Brain microvascular endothelial cell (primary cell): ENCODE measurements around the gene ABHD14A.

Experiments
- DNase-seq: peaks from one replicate; pipeline ENCODE4 v3.0.0-alpha.2; 2020
- H3K27ac ChIP-seq: fragments of 250-450 bp; sonication (Bioruptor Pico); 2 replicates; pipeline ENCODE4 v1.5.1; 2020; ENCODE audit warnings: mild to moderate bottlenecking, moderate library complexity
- H3K27me3 ChIP-seq: fragments of 250-450 bp; sonication (Bioruptor Pico); replicated peaks from 2 replicates; pipeline ENCODE4 v1.5.1; 2020; ENCODE audit warnings: mild to moderate bottlenecking
- H3K36me3 ChIP-seq: fragments of 250-450 bp; sonication (Bioruptor Pico); replicated peaks from 2 replicates; pipeline ENCODE4 v1.5.1; 2020; ENCODE audit warnings: mild to moderate bottlenecking
- H3K4me3 ChIP-seq: 2 replicates; pipeline ENCODE4 v1.5.1; 2011; ENCODE audit warnings: low read depth, mild to moderate bottlenecking, control low read depth, low read length, moderate library complexity
- in situ Hi-C: cut with HindIII; loops from 2 replicates; pipeline ENCODE4 v1.10.0; 2017; ENCODE audit warnings: low sequenced_read_pairs, low pct_ligation_motif_present
- TF ChIP-seq, protein P1 (sequence below): IDR thresholded peaks from 2 replicates; pipeline ENCODE4 v1.5.1; 2011; ENCODE audit warnings: low read depth, mild to moderate bottlenecking, moderate library complexity, low read length, control low read depth, inconsistent platforms; ENCODE audit errors: missing control alignments

The ABHD14A gene

DNA sequence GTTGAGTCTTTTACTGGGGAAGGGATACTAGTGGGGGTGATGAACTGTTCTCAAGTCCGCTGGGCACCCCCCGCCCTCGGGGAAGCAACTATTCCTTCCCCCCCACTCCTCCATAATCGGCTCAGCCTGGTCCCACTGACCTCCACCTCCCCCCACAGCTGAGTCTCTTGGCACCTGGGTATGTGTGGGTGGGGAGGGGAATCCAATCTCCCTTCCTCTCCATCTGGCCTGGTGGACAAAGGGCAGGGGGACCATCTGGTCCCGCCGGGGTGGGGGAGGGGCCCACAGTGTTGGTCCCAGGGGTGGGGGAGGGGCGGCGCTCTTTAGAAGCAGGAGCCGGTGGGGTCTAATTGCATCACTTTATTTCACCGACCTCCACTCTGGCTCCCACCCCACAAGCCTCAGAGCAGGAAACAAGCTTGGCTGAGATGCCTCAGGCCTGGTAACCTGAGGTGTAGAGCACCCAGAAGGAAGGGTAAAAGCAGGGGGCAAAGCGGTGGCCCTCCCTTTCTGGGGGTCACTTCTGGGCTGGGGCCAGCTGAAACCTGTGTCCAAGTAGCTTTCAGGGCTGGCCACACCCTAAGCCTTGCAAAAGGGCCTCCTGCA lies 6.6 kb upstream of the ABHD14A start:
- no peak for DNase-seq
- TF ChIP-seq, protein P1, sequence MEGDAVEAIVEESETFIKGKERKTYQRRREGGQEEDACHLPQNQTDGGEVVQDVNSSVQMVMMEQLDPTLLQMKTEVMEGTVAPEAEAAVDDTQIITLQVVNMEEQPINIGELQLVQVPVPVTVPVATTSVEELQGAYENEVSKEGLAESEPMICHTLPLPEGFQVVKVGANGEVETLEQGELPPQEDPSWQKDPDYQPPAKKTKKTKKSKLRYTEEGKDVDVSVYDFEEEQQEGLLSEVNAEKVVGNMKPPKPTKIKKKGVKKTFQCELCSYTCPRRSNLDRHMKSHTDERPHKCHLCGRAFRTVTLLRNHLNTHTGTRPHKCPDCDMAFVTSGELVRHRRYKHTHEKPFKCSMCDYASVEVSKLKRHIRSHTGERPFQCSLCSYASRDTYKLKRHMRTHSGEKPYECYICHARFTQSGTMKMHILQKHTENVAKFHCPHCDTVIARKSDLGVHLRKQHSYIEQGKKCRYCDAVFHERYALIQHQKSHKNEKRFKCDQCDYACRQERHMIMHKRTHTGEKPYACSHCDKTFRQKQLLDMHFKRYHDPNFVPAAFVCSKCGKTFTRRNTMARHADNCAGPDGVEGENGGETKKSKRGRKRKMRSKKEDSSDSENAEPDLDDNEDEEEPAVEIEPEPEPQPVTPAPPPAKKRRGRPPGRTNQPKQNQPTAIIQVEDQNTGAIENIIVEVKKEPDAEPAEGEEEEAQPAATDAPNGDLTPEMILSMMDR, result no peak
- no peak overlapping the region for H3K27ac ChIP-seq
- in situ Hi-C loops, result no loop called here
- no peaks in the 10 kb centered on the region for H3K36me3 ChIP-seq
- H3K27me3 ChIP-seq, result no peaks in the 10 kb centered on the region
- H3K4me3 ChIP-seq, result peak overlapping the region; percentile 61

DNA sequence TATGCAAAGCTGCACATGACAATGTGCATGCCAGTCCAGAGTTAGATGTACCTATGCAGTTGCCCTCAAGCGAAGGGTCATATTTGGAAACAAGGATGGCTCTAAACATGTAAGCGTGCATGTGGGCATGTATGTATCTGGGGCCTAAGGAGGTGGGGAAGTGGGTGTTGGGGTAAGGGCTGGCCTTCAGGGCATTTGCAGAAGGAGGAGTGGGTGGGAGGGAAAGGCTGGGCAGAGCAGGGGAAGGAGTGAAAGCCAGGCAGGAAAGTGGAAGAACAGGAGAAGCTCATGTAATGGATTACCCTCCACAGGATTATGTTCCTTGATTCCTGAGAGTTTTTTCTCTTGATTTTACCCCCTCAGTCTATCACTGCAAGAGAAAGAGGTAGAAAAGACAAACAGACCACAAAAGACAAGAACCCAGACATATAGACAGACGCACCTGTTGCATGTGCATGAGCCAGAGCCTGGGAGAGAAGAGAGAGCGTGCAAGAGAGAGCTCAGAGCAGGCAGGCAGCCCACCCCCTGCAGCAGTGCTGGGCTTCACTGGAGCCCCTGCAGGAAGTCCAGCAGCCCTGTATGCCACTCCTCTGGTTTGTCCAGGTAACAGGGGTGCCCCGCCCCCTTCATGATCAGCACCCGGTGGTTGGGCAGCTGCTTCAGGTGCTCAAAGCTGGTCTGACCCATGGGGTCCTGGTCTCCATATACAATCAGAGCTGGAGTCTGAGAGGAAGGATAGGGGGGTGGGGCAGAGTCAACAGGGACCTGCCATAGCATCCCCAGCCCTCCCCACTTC lies 5.8 kb upstream of the ABHD14A start:
- no peak overlapping the region for H3K27ac ChIP-seq
- no peaks in the 10 kb centered on the region for H3K36me3 ChIP-seq
- in situ Hi-C loops, result no loop called here
- DNase-seq, result no peak
- H3K27me3 ChIP-seq, result no peaks in the 10 kb centered on the region
- no peak overlapping the region for H3K4me3 ChIP-seq
- TF ChIP-seq, protein P1, result no peak

- in situ Hi-C loops, result no loop called here
Measured at GRCh38 chr3:51969841-51970240, 5.0 kb upstream of the ABHD14A start.

GRCh38 chr3:51970606-51971300 lies 4.1 kb upstream of the ABHD14A start:
- Histone ChIP-seq H3K27me3 (no peaks in the 10 kb centered on the region), H3K36me3 (no peaks in the 10 kb centered on the region), H3K4me3 (no peak overlapping the region), H3K27ac (no peak overlapping the region)
- TF ChIP-seq, protein P1, result no peak
- no peak for DNase-seq
- in situ Hi-C loops, result no loop called here

More at GRCh38 chr3:51969841-51970240, 5.0 kb upstream of the ABHD14A start:
- Histone ChIP-seq H3K36me3 (no peaks in the 10 kb centered on the region), H3K4me3 (no peak overlapping the region), H3K27me3 (no peaks in the 10 kb centered on the region), H3K27ac (no peak overlapping the region)
- DNase-seq, result no peak
- TF ChIP-seq, protein P1, result no peak

- Histone ChIP-seq H3K27me3 (no peaks in the 10 kb centered on the region), H3K36me3 (no peaks in the 10 kb centered on the region), H3K4me3 (no peak overlapping the region), H3K27ac (no peak overlapping the region)
- TF ChIP-seq, protein P1, result no peak
- DNase-seq, result no peak
- in situ Hi-C loops, result no loop called here
Measured at GRCh38 chr3:51971350-51971749, 3.5 kb upstream of the ABHD14A start.
